Lung (tissue), 12 donors: ENCODE data around the gene MYLK. TPM values are rescaled to one million over a fixed set of nuclear protein-coding genes. Genes with fewer than 3 reads are reported as not detected.

ENCODE experiments used
- ATAC-seq: fragments of 200-7000 bp; cut with Tn5 transposase; one replicate; pipeline ENCODE4 v1.9.1; 2020; ENCODE audit warnings: moderate number of reproducible peaks; ENCODE audit not compliant: insufficient read depth, low FRiP score
- DNase-seq, 3 donors: peaks; one replicate each; pipeline ENCODE4 v3.0.0-alpha.2; 2013 to 2017
- H3K27ac ChIP-seq, 2 donors: one replicate each; pipeline ENCODE4 v1.5.1; 2013; ENCODE audit warnings: mild to moderate bottlenecking in 2 of 2, moderate library complexity in 2 of 2, control low read depth in 1 of 2, inconsistent platforms in 1 of 2, low read depth in 1 of 2, low read length in 1 of 2
- H3K27me3 ChIP-seq, 3 donors: one replicate each; pipeline ENCODE4 v1.5.1; 2013; ENCODE audit warnings: low read length in 2 of 3; ENCODE audit not compliant: control insufficient read depth in 3 of 3, insufficient read depth in 3 of 3
- H3K36me3 ChIP-seq, 4 donors: one replicate each; pipeline ENCODE4 v1.5.1; 2013; ENCODE audit warnings: low read length in 4 of 4, mild to moderate bottlenecking in 1 of 4, moderate library complexity in 1 of 4; ENCODE audit not compliant: control insufficient read depth in 4 of 4, insufficient read depth in 4 of 4
- H3K4me1 ChIP-seq, 5 donors: one replicate each; pipeline ENCODE4 v1.5.1; 2013; ENCODE audit warnings: low read length in 5 of 5, mild to moderate bottlenecking in 2 of 5, moderate library complexity in 1 of 5; ENCODE audit not compliant: control insufficient read depth in 5 of 5, insufficient read depth in 5 of 5
- H3K4me3 ChIP-seq: one replicate; pipeline ENCODE4 v1.5.1; 2013; ENCODE audit warnings: mild to moderate bottlenecking, control low read depth, moderate library complexity
- H3K9ac ChIP-seq, 2 donors: one replicate each; pipeline ENCODE4 v1.5.1; 2013; ENCODE audit warnings: low read length in 2 of 2, control low read depth in 1 of 2; ENCODE audit not compliant: insufficient read depth in 1 of 2
- H3K9me3 ChIP-seq, 4 donors: one replicate each; pipeline ENCODE4 v1.5.1; 2013; ENCODE audit warnings: low read length in 3 of 4, mild to moderate bottlenecking in 1 of 4, moderate library complexity in 1 of 4; ENCODE audit not compliant: control insufficient read depth in 4 of 4, insufficient read depth in 3 of 4
- WGBS, 2 donors: extraction: QIAGEN DNeasy Blood & Tissue Kit; methylation state at CpG; one replicate each; pipeline ENCODE4 v1.1.7; 2013; 5-methylcytosine and 5-hydroxymethylcytosine counted together
- polyA plus RNA-seq, 2 donors: library from polyadenylated mRNA; stranded (reverse); fragments of 200-250 nt; gene quantifications; one replicate each; pipeline ENCODE4 v1.2.1, GENCODE V29; 2013
- total RNA-seq, 2 donors: library from RNA; depleted of rRNA in 1 of 2; stranded (reverse); fragments of >200 nt in 1 of 2; gene quantifications; one replicate each; pipeline ENCODE4 v1.2.1, GENCODE V29; 2014 to 2021
- TF ChIP-seq, protein P1 (sequence below): IDR thresholded peaks from 2 replicates; pipeline ENCODE4 v1.5.1; 2012; ENCODE audit warnings: mild to moderate bottlenecking; ENCODE audit errors: control extremely low read depth, extremely low read depth
- donor health status: control.
- donor health status: control.
- donor health status: Bipolar disorder and iron deficiency.
- donor health status: healthy.
- donor health status: DM: yes; HTN: yes; CAD: no.

Gene MYLK
- total and polyA plus RNA-seq, 4 donors, result 23.3 to 324 (median 112) TPM

GRCh38 chr3:123776071-123776782 is 107.9 kb downstream of the MYLK start:
- ATAC-seq (no peak), DNase-seq (no peak)
- H3K27me3 ChIP-seq, result no peaks in the 10 kb centered on the region
- H3K9me3 ChIP-seq, result no peaks in the 10 kb centered on the region
- WGBS, 2 donors, result 80 to 88% methylated on average over 5 of the region's 5 CpGs
- peaks cover 0 to 10% (median 5%) of the 10 kb centered on the region in 4 donors for H3K36me3 ChIP-seq
- no peak overlapping the region for H3K9ac ChIP-seq
- peaks cover 0 to 52% (median 10%) of the 10 kb centered on the region in 5 donors for H3K4me1 ChIP-seq
- H3K27ac ChIP-seq, result no peak overlapping the region
- H3K4me3 ChIP-seq, result no peak overlapping the region
- TF ChIP-seq, protein P1, sequence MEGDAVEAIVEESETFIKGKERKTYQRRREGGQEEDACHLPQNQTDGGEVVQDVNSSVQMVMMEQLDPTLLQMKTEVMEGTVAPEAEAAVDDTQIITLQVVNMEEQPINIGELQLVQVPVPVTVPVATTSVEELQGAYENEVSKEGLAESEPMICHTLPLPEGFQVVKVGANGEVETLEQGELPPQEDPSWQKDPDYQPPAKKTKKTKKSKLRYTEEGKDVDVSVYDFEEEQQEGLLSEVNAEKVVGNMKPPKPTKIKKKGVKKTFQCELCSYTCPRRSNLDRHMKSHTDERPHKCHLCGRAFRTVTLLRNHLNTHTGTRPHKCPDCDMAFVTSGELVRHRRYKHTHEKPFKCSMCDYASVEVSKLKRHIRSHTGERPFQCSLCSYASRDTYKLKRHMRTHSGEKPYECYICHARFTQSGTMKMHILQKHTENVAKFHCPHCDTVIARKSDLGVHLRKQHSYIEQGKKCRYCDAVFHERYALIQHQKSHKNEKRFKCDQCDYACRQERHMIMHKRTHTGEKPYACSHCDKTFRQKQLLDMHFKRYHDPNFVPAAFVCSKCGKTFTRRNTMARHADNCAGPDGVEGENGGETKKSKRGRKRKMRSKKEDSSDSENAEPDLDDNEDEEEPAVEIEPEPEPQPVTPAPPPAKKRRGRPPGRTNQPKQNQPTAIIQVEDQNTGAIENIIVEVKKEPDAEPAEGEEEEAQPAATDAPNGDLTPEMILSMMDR, result no peak

DNA sequence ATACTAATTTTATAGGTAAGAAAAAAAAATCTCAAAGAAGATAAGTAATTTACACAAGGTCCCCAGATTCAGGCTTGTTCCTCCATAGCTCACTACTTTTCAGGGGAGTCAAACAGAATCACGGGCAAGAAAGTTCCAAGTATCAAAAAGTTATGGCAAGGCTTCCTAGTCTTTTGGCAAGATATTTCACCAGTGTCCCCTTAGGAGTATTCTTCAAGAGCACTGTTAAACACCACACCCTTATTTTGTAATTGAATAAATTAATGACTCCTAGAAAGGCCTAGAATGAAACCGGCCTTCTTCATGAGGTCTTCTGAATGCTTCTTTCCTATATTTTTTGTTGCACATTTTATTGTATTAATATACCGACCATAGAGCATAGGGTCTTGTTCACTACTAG is 109.7 kb downstream of the MYLK start:
- DNase-seq, result no peak
- TF ChIP-seq, protein P1, result no peak
- no peaks in the 10 kb centered on the region for H3K9me3 ChIP-seq
- H3K27me3 ChIP-seq, result no peaks in the 10 kb centered on the region
- H3K4me3 ChIP-seq, result no peak overlapping the region
- peaks cover 0 to 9% (median 3%) of the 10 kb centered on the region in 4 donors for H3K36me3 ChIP-seq
- H3K27ac ChIP-seq, result no peak overlapping the region
- no peak for ATAC-seq
- H3K9ac ChIP-seq, result peak overlapping the region in 1 of 2 donors; percentile 50
- peaks cover 0 to 39% (median 3%) of the 10 kb centered on the region in 5 donors for H3K4me1 ChIP-seq
- WGBS, 2 donors, result 82 to 93% methylated on average over 3 of the region's 3 CpGs

DNA sequence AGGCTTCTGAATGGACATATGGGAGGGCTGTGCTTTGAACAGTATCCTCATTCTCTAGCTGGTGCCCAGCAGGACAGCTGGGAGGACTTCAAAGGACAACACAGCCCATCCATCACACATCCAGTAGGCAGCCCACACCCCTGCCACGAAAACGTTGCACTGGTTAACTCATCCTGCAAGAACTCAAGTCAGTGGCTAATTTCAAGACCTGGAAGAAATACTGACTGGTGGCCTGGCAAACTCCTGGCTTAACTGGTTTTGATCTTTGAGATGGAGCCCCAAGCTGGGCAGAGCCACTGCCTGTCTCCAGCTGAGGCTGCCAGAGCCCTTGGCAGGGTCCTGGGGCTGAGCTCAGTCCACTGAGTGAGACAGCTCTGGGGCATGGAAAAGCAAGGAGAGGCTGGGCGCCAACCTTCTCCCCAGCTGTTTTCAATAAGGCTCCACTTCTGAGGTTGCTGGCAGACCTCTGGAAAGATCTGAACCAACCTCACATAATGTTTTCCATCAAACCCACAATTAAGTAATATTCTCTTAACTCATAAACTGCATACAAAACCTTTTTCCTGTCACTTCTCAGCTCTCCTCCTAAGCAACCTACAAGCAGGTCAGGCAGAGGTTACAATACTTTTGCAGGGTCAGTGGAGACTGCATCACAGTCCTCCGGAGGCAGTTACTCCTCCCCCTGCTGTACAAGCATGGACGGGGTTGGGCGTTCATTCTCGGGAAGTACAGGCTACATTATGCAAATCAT is 110.3 kb downstream of the MYLK start:
- Histone ChIP-seq H3K27me3 (no peaks in the 10 kb centered on the region), H3K4me3 (no peak overlapping the region), H3K9me3 (no peaks in the 10 kb centered on the region), H3K27ac (peak overlapping the region in 1 of 2 donors; percentile 67), H3K36me3 (peaks cover 0 to 9% (median 3%) of the 10 kb centered on the region in 4 donors), H3K9ac (peak overlapping the region in 1 of 2 donors; percentile 50), H3K4me1 (peaks cover 0 to 39% (median 3%) of the 10 kb centered on the region in 5 donors)
- DNase-seq (peak; percentile 92 to 98 (median 97)), ATAC-seq (peak; percentile 54)
- TF ChIP-seq, protein P1, result no peak
- 67 to 77% methylated on average over 7 of the region's 7 CpGs for WGBS, 2 donors
